Right lobe of liver (tissue), 4 donors: Measurements from ENCODE around the gene GATA3.

ENCODE experiments used
- CTCF ChIP-seq, 4 donors: fragments of 200-600 bp in 3 of 4; fragments of 450-650 bp in 1 of 4; IDR thresholded peaks; one replicate each; pipeline versions ENCODE4 v1.5.1 to v1.8.0; 2016 to 2022; ENCODE audit warnings: antibody characterized with exemption in 4 of 4, mild to moderate bottlenecking in 2 of 4
- POLR2A ChIP-seq: fragments of 450-650 bp; IDR thresholded peaks from one replicate; pipeline ENCODE4 v1.6.1; 2017; ENCODE audit warnings: antibody characterized with exemption, mild to moderate bottlenecking
- donor health status: DM: no; HTN: no; CAD: no.
- donor health status: DM: no; HTN: no; CAD: no.
- donor health status: DM: no; HTN: yes; CAD: no.

DNA sequence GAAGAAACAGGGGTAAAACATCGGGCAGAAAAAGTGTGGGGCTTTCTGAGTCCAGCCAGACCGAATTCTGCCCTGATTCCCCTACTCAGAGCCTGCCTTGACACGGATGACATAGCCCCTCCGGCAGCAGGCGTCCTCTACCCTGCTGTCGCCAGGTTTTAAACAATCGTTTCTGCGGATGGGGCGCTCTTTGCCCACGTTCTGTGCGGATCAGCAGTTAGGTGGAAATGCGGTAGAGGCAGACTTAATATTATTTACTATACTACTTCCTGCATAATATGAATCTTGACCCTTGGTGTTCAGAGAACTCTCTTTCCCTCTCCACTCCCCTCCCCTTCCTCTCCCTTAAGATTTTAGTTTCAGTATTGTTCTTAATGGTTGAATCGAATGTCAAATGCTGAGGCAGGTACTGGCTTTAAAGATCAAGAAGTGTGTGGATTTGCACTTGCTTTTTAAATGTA lies 2.4 kb downstream of the GATA3 start:
- TF ChIP-seq POLR2A (no peak), CTCF (IDR thresholded peaks at IDR 0.05) (no peak)
